NCI-H1417 (cell line): ENCODE data around the gene NKX6-2.
"Not testable (repeated sequence)": the region's sequence is repeated elsewhere in the genome, so short reads cannot be mapped to it uniquely, and the experiment has no call there.

Source experiments
- DNase-seq, 3 experiments: peaks; one replicate each; lab custom pipeline; 2025; lab: John Stamatoyannopoulos, UW

The NKX6-2 gene

DNA sequence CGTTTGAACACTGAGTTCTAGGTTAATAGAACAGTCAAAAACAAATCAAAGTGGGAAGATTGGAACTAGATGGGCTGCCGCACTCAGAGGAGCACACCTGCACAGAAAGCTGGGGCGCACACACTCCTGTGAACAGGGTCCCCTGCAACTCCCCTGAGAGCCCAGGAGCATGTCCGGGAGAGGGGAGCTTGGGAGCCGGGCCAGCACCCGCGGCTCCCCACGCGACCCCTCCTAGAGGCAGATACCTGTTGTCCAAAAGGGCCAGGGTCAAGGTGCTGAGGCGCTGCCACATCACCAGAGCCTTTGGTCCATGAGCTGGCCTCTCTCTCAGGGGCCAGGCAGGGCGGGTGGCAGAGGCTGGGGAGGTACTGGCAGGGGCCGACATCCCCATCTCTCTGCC is 5.6 kb downstream of the NKX6-2 start:
- DNase-seq: no peak

DNA sequence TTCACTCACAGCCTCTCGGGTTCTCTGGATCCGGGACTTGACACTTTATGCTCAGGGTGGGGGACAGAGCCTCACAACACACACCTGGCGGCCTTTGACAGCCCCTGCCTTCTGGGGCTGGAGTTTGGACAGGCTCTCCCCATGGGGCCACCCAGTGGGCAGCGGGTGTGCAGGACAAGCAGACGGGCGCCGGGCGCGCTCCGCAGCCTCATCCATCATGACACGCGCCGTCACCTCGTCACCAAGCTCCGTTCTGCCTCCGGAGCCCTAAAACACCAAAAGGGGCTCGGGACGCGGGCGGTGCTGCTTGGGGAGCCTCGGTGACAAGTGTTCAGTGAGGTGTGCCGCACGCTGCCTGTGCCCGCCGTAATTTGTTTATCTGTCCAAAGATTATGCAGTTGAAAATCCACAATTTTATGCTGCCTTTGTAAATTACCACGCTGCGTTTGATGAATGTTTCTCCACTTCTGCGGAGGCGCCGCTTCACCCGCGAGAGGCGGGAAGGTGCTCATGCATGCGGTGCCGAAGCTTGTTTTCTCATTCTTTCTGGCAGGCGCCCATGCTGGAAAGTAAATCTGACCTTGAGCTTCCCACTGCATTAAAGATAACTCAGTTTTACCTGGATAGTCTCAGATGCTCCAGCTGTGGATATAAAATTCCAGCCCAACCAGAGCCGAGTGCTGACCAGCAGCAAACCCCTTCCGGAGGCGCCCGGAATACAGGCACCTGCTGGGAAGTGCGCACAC is 6.2 kb downstream of the NKX6-2 start:
- no peak for DNase-seq

- no peak for DNase-seq
Observed at GRCh38 chr10:132777441-132777840, 8.5 kb downstream of the NKX6-2 start.

- DNase-seq: no peak
Observed at GRCh38 chr10:132776821-132777220, 9.1 kb downstream of the NKX6-2 start.

GRCh38 chr10:132776186-132776585 is 9.8 kb downstream of the NKX6-2 start:
- DNase-seq: no peak

- DNase-seq: peak in 2 of 3 experiments; percentile 42 to 62
Observed at GRCh38 chr10:132774902-132775863, 10.8 kb downstream of the NKX6-2 start.

- no peak for DNase-seq
Observed at GRCh38 chr10:132774181-132774901, 11.6 kb downstream of the NKX6-2 start.

GRCh38 chr10:132772816-132773215 is 13.1 kb downstream of the NKX6-2 start:
- not testable (repeated sequence) for DNase-seq

DNA sequence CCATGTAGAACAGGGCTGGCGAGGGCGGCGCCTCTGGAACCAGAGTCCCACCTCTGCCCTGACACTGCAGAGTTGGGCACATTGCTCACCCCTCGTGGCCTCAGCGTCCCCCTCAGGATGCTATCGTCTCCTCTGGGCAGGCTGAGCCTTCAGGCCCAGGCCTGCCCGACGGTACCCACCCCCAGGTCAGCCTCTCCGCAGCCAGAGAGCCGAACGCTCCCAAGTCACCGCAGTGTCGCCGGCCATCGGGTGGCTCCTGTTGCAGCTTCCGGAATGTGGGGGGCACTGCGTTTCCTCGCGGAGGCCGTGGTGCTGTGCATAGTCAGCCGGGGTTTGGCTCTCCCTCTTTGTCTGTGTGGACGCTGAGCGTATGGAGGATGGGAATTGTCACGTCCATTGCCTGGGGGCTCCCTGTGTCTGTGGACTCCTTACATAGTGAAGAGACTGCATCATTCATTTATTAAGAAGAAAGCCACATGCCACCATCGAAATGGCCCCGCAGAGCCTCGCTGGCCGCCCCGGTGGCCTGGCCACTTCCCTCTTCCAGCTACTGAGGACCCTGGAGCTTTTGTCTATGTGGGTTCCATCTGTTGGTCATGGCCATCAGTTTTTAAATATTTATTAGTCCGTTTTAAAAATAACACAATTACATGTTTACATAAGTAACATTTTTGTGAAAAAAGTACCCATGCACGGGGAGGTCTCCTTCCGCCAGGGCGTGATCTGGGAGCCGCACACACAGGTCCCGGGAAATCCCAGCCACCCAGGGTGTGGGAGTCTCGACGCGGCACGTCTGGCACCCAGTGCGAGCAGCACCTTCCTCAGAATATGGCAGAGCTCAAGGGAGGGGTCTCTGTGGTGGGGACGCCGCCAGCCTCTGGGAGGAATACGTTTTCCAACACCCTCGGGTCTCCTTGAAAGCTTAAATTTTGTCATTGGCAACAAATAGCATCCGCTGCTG is 15.6 kb downstream of the NKX6-2 start:
- no peak for DNase-seq

DNA sequence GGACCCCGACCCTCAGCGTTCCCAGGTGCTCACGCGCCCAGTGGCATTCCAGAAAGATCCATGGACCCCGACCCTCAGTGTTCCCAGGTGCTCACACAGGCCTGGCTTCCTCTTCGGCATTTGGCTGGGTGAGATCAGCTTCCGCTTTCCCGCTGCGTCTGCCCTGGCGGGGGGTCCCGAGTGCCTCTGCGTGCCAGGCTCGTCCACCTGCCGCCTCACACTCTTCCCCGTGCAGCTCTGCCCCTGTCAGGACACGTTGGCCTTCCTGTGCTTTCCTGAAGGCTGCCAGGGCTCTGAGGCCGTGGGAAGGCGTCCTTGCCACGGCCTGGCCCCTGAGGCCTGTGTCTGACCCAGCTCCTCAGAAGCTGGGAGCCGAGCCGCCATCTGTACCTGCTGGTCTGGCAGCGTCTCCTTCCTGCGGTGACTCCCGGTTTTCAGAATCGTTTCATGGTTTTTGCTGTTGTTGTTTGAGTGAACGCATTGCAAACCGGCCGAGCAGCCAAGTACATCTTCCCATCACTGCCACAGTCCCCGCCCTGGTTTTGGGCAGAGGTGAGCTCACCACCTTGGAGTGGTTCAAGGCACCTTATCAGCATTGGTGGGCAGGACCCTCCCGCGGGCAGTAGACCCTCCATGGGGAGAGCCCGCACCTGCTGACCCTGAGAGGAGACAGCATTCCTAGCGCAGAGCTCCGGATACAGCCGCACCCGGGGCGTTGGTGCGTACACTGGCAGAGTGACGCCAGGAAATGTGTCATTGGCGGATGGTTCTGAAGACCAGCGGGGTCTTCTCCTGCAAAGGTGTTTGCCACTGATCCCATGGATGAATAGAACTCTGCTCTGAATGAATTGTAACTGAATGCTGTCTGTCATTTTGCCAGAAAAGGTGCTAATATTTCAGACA is 17.4 kb downstream of the NKX6-2 start:
- no peak for DNase-seq

DNA sequence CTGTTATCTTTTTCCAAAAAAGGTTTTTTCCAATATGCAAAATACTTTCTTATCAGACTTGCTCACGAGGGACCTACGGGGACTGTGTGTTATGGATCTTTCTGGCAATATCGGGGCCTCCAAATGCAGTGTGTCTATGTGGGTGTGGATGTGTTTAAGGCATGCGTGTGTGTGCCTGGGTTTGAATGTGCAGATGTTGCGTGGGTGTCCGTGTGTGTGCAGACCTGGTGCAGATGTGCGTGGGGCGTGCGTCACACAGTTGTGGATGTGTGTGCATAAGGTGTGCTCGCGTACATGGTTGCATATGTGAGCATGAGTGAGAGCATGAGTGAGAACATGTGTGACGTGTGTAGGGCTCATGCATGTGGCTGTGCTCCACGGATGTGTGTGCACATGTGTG is 19.7 kb downstream of the NKX6-2 start:
- no peak for DNase-seq

GRCh38 chr10:132765435-132765834 is 20.5 kb downstream of the NKX6-2 start:
- no peak for DNase-seq

- DNase-seq: no peak
Observed at GRCh38 chr10:132764108-132764507, 21.8 kb downstream of the NKX6-2 start.

DNA sequence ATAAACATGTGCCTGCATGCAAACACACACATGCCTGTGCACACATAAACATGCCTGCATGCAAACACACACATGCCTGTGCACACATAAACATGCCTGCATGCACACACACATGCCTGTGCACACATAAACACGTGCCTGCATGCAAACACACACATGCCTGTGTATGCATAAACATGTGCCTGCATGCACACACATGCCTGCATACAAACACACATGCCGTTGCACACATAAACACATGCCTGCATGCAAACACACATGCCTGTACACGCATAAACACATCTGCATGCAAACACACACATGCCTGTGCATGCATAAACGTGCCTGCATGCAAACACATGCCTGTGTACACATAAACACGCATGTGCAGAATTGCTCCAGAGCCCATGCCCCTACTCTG is 22.4 kb downstream of the NKX6-2 start:
- no peak for DNase-seq

- DNase-seq: no peak
Observed at GRCh38 chr10:132762267-132762666, 23.7 kb downstream of the NKX6-2 start.

GRCh38 chr10:132761395-132762060 is 24.4 kb downstream of the NKX6-2 start:
- no peak for DNase-seq

DNA sequence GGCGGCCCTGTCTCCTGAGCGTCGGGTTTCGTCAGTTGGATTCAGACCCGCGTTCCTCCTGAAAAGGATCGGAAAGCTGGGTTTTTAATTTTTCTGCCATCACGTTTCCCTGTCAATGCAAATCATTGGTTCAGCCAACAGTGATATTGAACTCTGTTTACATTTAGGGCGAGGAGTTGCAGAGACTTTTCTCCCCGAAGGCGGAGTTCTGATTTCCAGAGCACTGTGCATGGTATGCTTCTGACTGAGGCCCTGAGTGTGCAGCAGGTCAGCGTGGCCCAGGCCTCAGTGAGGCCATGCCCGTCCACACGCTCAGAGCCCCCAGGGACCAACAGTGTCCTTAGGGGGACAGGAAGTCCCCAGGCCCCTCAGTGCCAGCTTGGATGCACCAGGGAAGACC is 27.1 kb downstream of the NKX6-2 start:
- no peak for DNase-seq

- DNase-seq: no peak
Observed at GRCh38 chr10:132757171-132757570, 28.8 kb downstream of the NKX6-2 start.

- DNase-seq: no peak
Observed at GRCh38 chr10:132756591-132756990, 29.4 kb downstream of the NKX6-2 start.
